ENCODE results near the gene CCNB2.

DNA sequence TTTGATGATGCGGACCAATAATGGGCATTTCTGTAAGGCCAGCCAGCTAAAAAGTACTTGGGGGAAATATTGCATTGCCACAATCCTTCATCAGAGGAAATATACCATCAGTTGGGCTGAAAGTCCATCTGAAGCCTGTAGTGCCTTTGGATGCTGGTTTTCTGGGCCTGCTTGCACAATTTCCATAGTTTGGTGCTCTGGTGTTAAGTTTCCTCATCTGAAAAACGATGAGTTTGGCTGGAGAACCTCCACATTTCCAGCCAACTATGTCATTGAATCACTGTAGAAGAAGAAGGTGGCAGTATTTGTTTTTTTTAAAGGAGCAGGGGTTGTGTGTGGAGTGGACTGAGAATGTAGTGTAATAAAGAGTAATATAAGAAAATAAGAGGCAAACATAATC, 10.1 kb downstream of the CCNB2 start:
- TF ChIP-seq CTCF (IDR thresholded peaks at IDR 0.05; ENCODE audit: low read depth, low read length) (no peak), EZH2phosphoT487 (IDR thresholded peaks at IDR 0.05; ENCODE audit: low read depth) (no peak)
